H9 (cell line): ENCODE data around the gene CCDC69. TPM values are rescaled to one million over a fixed set of nuclear protein-coding genes. Genes with fewer than 3 reads are reported as not detected.
"Not testable (repeated sequence)": the region's sequence is repeated elsewhere in the genome, so short reads cannot be mapped to it uniquely, and the experiment has no call there.

Source experiments
- DNase-seq: peaks from one replicate; pipeline ENCODE4 v3.0.0-alpha.2; 2017
- H2AFZ ChIP-seq: one replicate; pipeline ENCODE4 v1.6.1; 2013; ENCODE audit warnings: mild to moderate bottlenecking, low read length, control low read depth, moderate library complexity
- H2AK5ac ChIP-seq: 2 replicates; pipeline ENCODE4 v1.6.1; 2013; ENCODE audit warnings: low read length, control low read depth, mixed read lengths; ENCODE audit not compliant: insufficient read length
- H2BK120ac ChIP-seq: one replicate; pipeline ENCODE4 v1.6.1; 2013; ENCODE audit warnings: low read depth, mild to moderate bottlenecking, low read length, control low read depth, inconsistent platforms; ENCODE audit not compliant: poor library complexity, severe bottlenecking
- H2BK12ac ChIP-seq: 2 replicates; pipeline ENCODE4 v1.6.1; 2013; ENCODE audit warnings: low read length, control low read depth, mixed read lengths, low read depth; ENCODE audit not compliant: insufficient read length
- H2BK15ac ChIP-seq: 2 replicates; pipeline ENCODE4 v1.6.1; 2013; ENCODE audit warnings: low read depth, low read length, control low read depth
- H2BK20ac ChIP-seq: one replicate; pipeline ENCODE4 v1.6.1; 2013; ENCODE audit warnings: low read depth, mild to moderate bottlenecking, low read length, control low read depth, inconsistent platforms; ENCODE audit not compliant: poor library complexity, severe bottlenecking
- H2BK5ac ChIP-seq: 2 replicates; pipeline ENCODE4 v1.6.1; 2013; ENCODE audit warnings: low read length, control low read depth, mixed read lengths; ENCODE audit not compliant: insufficient read length
- H3K14ac ChIP-seq: 2 replicates; pipeline ENCODE4 v1.6.1; 2013; ENCODE audit warnings: low read length, control low read depth; ENCODE audit not compliant: insufficient read depth
- H3K18ac ChIP-seq: 2 replicates; pipeline ENCODE4 v1.6.1; 2013; ENCODE audit warnings: low read depth, mild to moderate bottlenecking, mixed read lengths, low read length, control low read depth; ENCODE audit not compliant: insufficient read length
- H3K23ac ChIP-seq: 2 replicates; pipeline ENCODE4 v1.6.1; 2013; ENCODE audit warnings: low read length, control low read depth, mixed read lengths, low read depth; ENCODE audit not compliant: insufficient read length
- H3K23me2 ChIP-seq: 2 replicates; pipeline ENCODE4 v1.6.1; 2013; ENCODE audit warnings: low read depth, mild to moderate bottlenecking, mixed read lengths, low read length, control low read depth; ENCODE audit not compliant: insufficient read length, poor library complexity, severe bottlenecking
- H3K27ac ChIP-seq: 2 replicates; pipeline ENCODE4 v1.5.1; 2013; ENCODE audit warnings: low read length, control low read depth, mixed read lengths, low read depth; ENCODE audit not compliant: insufficient read length
- H3K27me3 ChIP-seq: 2 replicates; pipeline ENCODE4 v1.6.1; 2013; ENCODE audit warnings: low read length, control low read depth, inconsistent platforms; ENCODE audit not compliant: insufficient read depth
- H3K4ac ChIP-seq: 2 replicates; pipeline ENCODE4 v1.6.1; 2013; ENCODE audit warnings: low read depth, mild to moderate bottlenecking, control low read depth, inconsistent platforms, low read length, moderate library complexity
- H3K4me1 ChIP-seq: 2 replicates; pipeline ENCODE4 v1.6.1; 2013; ENCODE audit warnings: low read length, control low read depth, inconsistent platforms; ENCODE audit not compliant: insufficient read depth
- H3K4me2 ChIP-seq: 2 replicates; pipeline ENCODE4 v1.6.1; 2013; ENCODE audit warnings: low read length, control low read depth, mixed read lengths; ENCODE audit not compliant: insufficient read length, insufficient read depth
- H3K56ac ChIP-seq: 2 replicates; pipeline ENCODE4 v1.6.1; 2013; ENCODE audit warnings: low read depth, mild to moderate bottlenecking, mixed read lengths, low read length, control low read depth; ENCODE audit not compliant: insufficient read length
- H3K79me1 ChIP-seq: 2 replicates; pipeline ENCODE4 v1.6.1; 2013; ENCODE audit warnings: low read depth, mild to moderate bottlenecking, moderate library complexity, low read length, control low read depth, inconsistent platforms; ENCODE audit not compliant: insufficient read depth, poor library complexity, severe bottlenecking
- H3K79me2 ChIP-seq: 2 replicates; pipeline ENCODE4 v1.6.1; 2013; ENCODE audit warnings: low read length, control low read depth, inconsistent platforms; ENCODE audit not compliant: insufficient read depth
- H3K9ac ChIP-seq: 2 replicates; pipeline ENCODE4 v1.6.1; 2013; ENCODE audit warnings: low read length, control low read depth, mixed read lengths; ENCODE audit not compliant: insufficient read length; ENCODE audit errors: extremely low read depth
- H3K9me3 ChIP-seq: one replicate; pipeline ENCODE4 v1.6.1; 2013; ENCODE audit warnings: low read depth, low read length, inconsistent platforms; ENCODE audit not compliant: control insufficient read depth
- H3T11ph ChIP-seq: one replicate; pipeline ENCODE4 v1.6.1; 2013; ENCODE audit warnings: mild to moderate bottlenecking, low read length, control low read depth, inconsistent platforms
- H4K20me1 ChIP-seq: one replicate; pipeline ENCODE4 v1.6.1; 2013; ENCODE audit not compliant: control insufficient read depth, insufficient read length, insufficient read depth
- H4K5ac ChIP-seq: 2 replicates; pipeline ENCODE4 v1.6.1; 2013; ENCODE audit warnings: low read depth, mild to moderate bottlenecking, mixed read lengths, low read length, control low read depth; ENCODE audit not compliant: insufficient read length
- H4K8ac ChIP-seq: replicated peaks from 2 replicates; pipeline ENCODE4 v1.6.1; 2013; ENCODE audit warnings: low read length, control low read depth, mixed read lengths, low read depth; ENCODE audit not compliant: insufficient read length
- H4K91ac ChIP-seq: 2 replicates; pipeline ENCODE4 v1.6.1; 2013; ENCODE audit warnings: low read depth, mild to moderate bottlenecking, moderate library complexity, mixed read lengths, low read length, control low read depth; ENCODE audit not compliant: insufficient read length
- H3K27ac Mint-ChIP-seq, 3 experiments: 2 replicates in 2 of 3; 3 replicates in 1 of 3; pipeline ENCODE4 v1.8.0; 2020 to 2021; ENCODE audit warnings: mixed read lengths in 3 of 3, mild to moderate bottlenecking in 1 of 3, moderate library complexity in 1 of 3
- H3K27me3 Mint-ChIP-seq: 2 replicates; pipeline ENCODE4 v1.8.0; 2021; ENCODE audit warnings: low read depth, mild to moderate bottlenecking, moderate library complexity, mixed read lengths
- H3K36me3 Mint-ChIP-seq, 3 experiments: 2 replicates in 2 of 3; 3 replicates in 1 of 3; pipeline ENCODE4 v1.8.0; 2020 to 2021; ENCODE audit warnings: low read depth in 3 of 3, mixed read lengths in 3 of 3; ENCODE audit not compliant: insufficient read depth in 1 of 3
- H3K4me1 Mint-ChIP-seq, 2 experiments: 2 replicates each; pipeline ENCODE4 v1.8.0; 2020; ENCODE audit warnings: mixed read lengths in 2 of 2
- H3K4me3 Mint-ChIP-seq, 2 experiments: 2 replicates in 1 of 2; 3 replicates in 1 of 2; pipeline ENCODE4 v1.8.0; 2020 to 2021; ENCODE audit warnings: mild to moderate bottlenecking in 2 of 2, mixed read lengths in 2 of 2, moderate library complexity in 1 of 2
- H3K9me3 Mint-ChIP-seq, 2 experiments: 2 replicates in 1 of 2; 3 replicates in 1 of 2; pipeline ENCODE4 v1.8.0; 2020; ENCODE audit warnings: mild to moderate bottlenecking in 2 of 2, mixed read lengths in 2 of 2, moderate library complexity in 1 of 2
- WGBS: extraction: QIAGEN DNeasy Blood & Tissue Kit; methylation state at CpG from one replicate; pipeline ENCODE4 v1.1.7; 2013; ENCODE audit warnings: missing lambda C conversion rate, low lambda C conversion rate, mixed read lengths; ENCODE audit not compliant: insufficient read length; ENCODE audit errors: extremely low coverage; 5-methylcytosine and 5-hydroxymethylcytosine counted together
- total RNA-seq: library from RNA; stranded (reverse); gene quantifications from 2 replicates; pipeline ENCODE4 v1.2.1, GENCODE V29; 2021
- TF ChIP-seq, protein P1 (sequence below): fragments of 200-600 bp; sonication (generic); conservative IDR thresholded peaks from 3 replicates; pipeline ENCODE4 v1.8.0; 2021; ENCODE audit warnings: antibody characterized with exemption, mild to moderate bottlenecking

The CCDC69 gene
- total RNA-seq, 1 experiment from 2014 or later, result 5.3 TPM

DNA sequence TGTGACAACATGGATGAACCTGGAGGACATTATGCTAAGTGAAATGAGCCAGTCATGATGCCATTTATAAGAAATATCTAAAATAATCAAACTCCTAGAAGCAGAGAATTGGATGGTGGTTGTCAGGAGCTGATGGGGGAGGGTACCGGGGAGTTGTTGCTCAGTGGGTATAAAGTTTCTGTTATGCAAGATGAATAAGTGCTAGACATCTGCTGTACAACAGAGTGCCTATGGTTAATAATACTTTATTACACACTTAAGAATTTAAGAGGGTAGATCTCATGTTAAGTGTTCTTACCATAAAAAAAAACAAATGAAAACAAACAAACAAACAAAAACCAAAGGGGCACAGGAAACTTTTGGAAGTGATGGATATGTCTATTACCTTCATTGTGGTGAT lies 13.0 kb upstream of the CCDC69 start:
- H3K14ac ChIP-seq, result no peak overlapping the region
- H3K56ac ChIP-seq, result no peak overlapping the region
- no peaks in the 10 kb centered on the region for H3K79me2 ChIP-seq
- H4K20me1 ChIP-seq, result no peaks in the 10 kb centered on the region
- no peak overlapping the region for H2BK5ac ChIP-seq
- H2AFZ ChIP-seq, result no peak overlapping the region
- H2BK15ac ChIP-seq, result no peak overlapping the region
- no peak overlapping the region for H3K27ac Mint-ChIP-seq
- H3K36me3 Mint-ChIP-seq, result peaks cover 0 to 6% (median 0%) of the 10 kb centered on the region in 3 experiments; a peak in 1 of 7 replicates
- no peak overlapping the region for H2BK120ac ChIP-seq
- H2BK12ac ChIP-seq, result no peak overlapping the region
- H3K4me1 Mint-ChIP-seq, result peaks cover 18 to 35% of the 10 kb centered on the region in 2 experiments
- H3K27ac ChIP-seq, result no peak overlapping the region
- no peak overlapping the region for H4K5ac ChIP-seq
- H3K23ac ChIP-seq, result no peak overlapping the region
- H3K9me3 ChIP-seq, result no peaks in the 10 kb centered on the region
- no peak overlapping the region for H4K91ac ChIP-seq
- H3K9ac ChIP-seq, result no peak overlapping the region
- no peak overlapping the region for H3T11ph ChIP-seq
- H3K23me2 ChIP-seq, result no peaks in the 10 kb centered on the region
- no peak overlapping the region for H3K4ac ChIP-seq
- TF ChIP-seq, protein P1, sequence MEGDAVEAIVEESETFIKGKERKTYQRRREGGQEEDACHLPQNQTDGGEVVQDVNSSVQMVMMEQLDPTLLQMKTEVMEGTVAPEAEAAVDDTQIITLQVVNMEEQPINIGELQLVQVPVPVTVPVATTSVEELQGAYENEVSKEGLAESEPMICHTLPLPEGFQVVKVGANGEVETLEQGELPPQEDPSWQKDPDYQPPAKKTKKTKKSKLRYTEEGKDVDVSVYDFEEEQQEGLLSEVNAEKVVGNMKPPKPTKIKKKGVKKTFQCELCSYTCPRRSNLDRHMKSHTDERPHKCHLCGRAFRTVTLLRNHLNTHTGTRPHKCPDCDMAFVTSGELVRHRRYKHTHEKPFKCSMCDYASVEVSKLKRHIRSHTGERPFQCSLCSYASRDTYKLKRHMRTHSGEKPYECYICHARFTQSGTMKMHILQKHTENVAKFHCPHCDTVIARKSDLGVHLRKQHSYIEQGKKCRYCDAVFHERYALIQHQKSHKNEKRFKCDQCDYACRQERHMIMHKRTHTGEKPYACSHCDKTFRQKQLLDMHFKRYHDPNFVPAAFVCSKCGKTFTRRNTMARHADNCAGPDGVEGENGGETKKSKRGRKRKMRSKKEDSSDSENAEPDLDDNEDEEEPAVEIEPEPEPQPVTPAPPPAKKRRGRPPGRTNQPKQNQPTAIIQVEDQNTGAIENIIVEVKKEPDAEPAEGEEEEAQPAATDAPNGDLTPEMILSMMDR, result no peak
- H3K4me1 ChIP-seq, result peaks cover 2% of the 10 kb centered on the region; the same call in 1 of the 2 replicates
- H3K18ac ChIP-seq, result no peak overlapping the region
- no peaks in the 10 kb centered on the region for H3K27me3 ChIP-seq
- peaks cover 6% of the 10 kb centered on the region in 2 experiments; a peak in 3 of 5 replicates for H3K9me3 Mint-ChIP-seq
- H2BK20ac ChIP-seq, result no peak overlapping the region
- H2AK5ac ChIP-seq, result no peak overlapping the region
- no peak for DNase-seq
- H3K79me1 ChIP-seq, result no peaks in the 10 kb centered on the region
- no peak overlapping the region for H4K8ac ChIP-seq
- peaks cover 5% of the 10 kb centered on the region; the same call in 1 of the 2 replicates for H3K27me3 Mint-ChIP-seq
- no CpG with 5 or more reads among the region's 1 CpG for WGBS
- no peak overlapping the region for H3K4me2 ChIP-seq
- no peak overlapping the region for H3K4me3 Mint-ChIP-seq

DNA sequence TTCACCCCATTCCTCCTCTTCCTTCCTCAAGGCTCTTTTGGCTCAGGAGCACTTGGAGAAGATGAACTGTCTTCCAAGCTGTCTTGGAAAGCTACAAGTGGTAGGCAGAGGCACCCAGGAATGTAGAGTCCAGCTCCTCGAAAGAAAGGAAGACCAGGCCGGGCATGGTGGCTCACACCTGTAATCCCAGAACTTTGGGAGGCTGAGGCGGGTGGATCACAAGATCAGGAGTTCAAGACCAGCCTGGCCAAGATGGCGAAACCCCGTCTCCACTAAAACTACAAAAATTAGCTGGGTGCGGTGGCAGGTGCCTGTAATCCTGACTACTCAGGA lies 11.3 kb upstream of the CCDC69 start:
- not testable (repeated sequence) for H3K56ac ChIP-seq, H2AFZ ChIP-seq, H3K79me1 ChIP-seq, H4K5ac ChIP-seq, H3K4me2 ChIP-seq, H3K23me2 ChIP-seq, H3K9me3 Mint-ChIP-seq, H3K4ac ChIP-seq, DNase-seq, H2BK20ac ChIP-seq, H4K8ac ChIP-seq, H3K4me1 ChIP-seq, H3K4me3 Mint-ChIP-seq, H2AK5ac ChIP-seq, H3K27me3 Mint-ChIP-seq, H2BK5ac ChIP-seq, H3K27me3 ChIP-seq, H3K36me3 Mint-ChIP-seq, H3K27ac ChIP-seq, H4K20me1 ChIP-seq, H3K14ac ChIP-seq, H3K9me3 ChIP-seq, H3K23ac ChIP-seq, H4K91ac ChIP-seq, H3K27ac Mint-ChIP-seq, H3K9ac ChIP-seq, H3K18ac ChIP-seq, H3T11ph ChIP-seq, H3K79me2 ChIP-seq, H2BK120ac ChIP-seq, H2BK12ac ChIP-seq, H2BK15ac ChIP-seq
- peaks cover 8 to 18% of the 10 kb centered on the region in 2 experiments for H3K4me1 Mint-ChIP-seq
- WGBS, result no CpG with 5 or more reads among the region's 6 CpGs
